OCI-M2 (cell line): Measurements from ENCODE around the gene CHAT.
"Not testable (repeated sequence)": the region's sequence is repeated elsewhere in the genome, so short reads cannot be mapped to it uniquely, and the experiment has no call there.

Experiments used
- DNase-seq: peaks from one replicate; lab custom pipeline; 2025; ENCODE audit not compliant: unreplicated experiment; lab: John Stamatoyannopoulos, UW

The CHAT gene

DNA sequence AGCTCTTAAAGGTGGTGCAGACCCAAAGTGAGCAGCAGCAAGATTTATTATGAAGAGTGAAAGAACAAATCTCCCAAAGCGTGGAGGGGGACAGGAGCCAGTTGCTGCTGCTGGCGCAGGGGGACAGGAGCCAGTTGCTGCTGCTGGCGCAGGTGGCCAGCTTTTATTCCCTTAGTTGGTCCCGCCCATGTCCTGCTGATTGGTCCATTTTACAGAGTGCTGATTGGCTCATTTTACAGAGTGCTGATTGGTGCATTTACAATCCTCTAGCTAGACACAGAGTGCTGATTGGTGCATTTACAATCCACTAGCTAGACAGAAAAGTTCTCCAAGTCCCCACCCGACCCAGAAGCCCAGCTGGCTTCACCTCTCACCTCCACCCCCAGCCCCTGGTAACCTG is 68.6 kb downstream of the CHAT start:
- DNase-seq, result not testable (repeated sequence)

DNA sequence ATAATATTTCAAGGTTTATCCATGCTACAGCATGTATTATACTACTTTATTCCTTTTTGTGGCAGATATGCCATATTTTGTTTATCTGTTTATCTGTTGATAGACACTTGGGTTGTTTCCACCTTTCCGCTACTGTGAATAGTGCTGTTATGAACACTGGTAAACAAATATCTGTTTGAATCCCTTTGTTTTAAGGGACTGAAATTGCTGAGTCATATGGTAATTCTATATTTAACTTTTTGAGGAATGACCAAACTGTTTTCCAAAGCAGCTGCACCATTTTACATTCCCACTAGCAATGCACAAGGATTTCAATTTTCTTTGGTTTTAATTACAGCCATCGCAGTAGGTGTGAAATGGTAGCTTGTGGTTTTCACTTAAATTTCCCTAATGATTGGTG is 69.0 kb downstream of the CHAT start:
- DNase-seq, result no peak

DNA sequence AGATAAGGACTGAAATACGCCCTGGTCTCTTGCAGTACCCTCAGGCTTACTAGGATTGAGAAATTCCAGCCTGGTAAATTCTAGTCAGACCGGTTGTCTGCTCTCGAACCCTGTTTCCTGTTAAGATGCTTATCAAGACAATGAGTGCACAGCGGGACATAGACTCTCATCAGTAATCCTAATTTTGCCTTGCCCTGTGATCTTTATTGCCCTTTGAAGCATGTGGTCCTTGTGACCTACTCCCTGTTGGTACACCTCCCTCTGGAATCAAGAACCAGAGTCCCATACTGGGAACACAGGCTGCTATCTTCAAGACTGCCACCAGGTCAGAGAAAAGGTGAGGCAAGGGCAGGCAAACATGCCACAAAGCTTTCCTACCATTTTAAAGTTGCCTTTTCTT is 72.8 kb downstream of the CHAT start:
- DNase-seq, result no peak

DNA sequence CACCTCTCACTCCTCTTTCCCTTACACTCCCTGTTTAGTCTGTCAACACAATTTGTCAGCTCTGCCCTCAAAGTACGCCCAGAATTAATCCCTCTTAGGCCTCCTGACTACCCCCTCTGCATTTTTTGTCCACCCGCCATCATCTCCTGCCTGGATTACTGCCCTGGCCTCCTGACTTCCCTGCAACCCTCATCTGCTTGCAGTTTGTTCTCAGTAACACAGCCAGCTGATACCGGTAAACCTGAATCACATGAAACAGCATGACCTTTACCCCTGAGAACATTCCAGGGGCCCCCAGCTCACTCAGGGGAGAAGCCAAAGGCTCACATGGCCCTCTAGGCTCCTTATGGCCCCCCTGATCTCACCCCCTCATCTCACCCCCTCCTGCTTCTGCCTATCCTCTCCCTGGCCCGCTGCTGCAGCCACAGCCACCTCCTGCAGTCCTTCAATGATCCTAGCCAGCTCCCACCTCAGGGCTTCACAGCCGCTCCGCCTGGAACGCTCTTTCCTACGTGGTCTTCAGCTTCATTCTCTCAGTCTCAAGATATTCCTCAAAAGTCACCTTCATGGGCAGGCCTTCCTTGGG is 74.5 kb downstream of the CHAT start:
- DNase-seq, result no peak

DNA sequence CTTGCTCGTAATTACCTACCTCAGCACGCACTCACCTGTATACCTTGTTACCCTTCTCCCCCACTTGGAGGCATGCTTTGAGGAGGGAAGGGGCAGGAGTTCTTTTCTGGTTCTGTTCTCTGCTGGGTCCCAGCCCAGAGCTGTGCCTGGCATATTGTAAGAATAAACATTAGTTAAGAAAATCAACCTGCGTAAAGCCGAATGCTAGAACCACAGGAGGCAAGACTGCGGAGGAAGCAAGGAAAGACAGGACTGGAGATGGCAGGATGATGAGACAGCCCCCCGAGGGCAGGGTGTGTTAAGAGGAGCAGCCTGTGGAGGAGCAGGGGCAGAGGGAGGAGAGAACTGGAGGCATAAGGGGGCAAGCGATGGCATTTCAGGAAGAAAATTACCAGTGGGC is 75.1 kb downstream of the CHAT start:
- DNase-seq, result no peak

DNA sequence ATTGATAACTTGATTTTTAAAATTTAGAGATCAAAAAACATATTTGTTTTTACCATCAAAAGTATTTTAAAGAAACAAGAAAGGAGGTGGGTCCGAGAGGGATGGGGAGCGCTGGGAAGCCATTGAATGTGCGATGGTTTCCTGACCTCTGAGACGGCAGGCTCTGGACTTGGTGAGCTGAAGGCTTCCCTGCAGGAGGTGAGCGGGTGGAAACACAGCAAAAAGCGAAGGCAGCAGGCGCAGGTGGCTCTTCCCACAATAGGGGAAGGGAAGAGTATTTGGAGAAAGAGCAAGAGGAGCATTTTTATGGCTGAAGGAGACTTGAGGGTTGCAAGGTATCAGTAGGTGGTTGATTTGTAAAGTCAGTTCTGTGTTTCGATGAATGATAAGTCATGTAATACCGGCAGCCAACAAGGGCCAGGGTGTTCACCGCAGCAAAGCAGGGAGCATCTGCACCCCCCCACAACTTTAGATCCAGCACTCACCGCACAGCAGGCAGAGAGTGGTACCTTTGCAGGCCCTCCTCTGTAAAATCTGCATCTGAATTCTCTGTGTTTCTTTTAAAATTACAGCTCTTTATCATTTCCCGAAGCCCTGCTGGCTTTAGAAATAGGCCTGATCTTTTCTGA is 76.2 kb downstream of the CHAT start:
- no peak for DNase-seq

DNA sequence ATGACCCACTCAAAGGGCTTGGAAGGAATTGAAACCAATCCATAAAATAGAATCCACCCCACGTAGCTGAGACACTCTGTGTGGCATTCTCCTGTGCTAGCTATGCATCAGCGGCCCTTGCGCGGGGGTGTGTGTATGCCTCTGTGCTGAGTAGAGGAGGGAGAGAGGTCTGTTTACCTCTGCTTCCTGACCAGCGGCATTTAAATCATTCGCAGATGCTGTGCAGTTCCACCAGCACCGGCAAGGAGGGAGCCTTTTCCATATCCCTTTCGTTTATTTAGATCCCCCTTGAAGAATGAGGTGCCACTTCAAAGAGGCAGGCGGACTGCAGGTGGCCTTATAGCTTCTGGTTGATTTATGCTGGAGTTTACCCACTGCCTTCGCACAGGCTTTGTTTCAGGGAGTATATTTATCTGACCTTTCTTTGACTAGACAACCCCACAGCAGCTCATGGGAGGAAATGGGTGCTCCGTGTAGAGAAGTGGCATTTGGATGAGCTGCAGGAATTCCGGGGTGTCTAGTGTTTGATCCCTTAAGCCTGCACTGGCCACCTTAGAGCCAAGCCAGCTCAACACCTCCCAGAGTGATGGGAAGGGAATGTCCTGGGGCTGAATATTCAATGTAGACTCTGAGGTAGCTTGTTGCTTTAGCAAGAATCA is 77.0 kb downstream of the CHAT start:
- no peak for DNase-seq

DNA sequence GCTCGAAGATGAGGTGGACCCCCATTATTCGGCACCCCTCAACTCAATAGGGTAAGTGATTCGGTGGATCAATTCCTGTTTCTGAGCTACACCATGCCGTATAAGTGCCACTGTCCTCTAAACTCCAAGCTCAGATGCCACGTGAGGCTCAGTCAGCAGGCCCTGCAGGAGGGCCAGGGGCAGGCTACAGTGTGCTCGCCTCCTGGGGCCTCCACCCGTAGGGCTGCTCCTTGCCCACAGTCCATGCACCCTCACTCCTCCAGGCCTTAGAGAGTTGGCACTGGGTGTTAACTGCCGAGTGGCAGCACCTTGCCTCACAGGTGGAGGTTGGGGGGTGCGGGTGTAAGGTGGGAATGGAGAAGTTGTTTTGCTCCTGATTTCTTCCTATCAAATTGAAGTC is 77.8 kb downstream of the CHAT start:
- no peak for DNase-seq

DNA sequence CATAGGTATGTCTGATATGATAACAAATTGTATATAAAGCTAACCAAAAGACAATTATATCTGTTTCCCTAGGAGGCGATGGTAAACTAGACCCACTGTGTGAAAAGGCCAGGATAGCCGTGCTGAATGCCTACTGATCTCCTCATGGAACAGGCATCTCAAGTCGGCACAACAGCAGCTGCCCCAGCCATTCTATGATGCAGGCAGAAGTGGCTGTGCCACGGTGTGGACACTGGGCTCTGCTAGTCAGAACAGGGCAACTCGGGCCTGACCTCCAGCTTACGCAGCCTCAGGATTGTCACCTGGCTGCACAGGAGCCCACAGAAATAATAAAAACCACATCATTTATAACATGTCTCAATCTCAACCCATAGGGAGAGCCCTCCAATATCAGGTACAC is 80.6 kb downstream of the CHAT start:
- no peak for DNase-seq

DNA sequence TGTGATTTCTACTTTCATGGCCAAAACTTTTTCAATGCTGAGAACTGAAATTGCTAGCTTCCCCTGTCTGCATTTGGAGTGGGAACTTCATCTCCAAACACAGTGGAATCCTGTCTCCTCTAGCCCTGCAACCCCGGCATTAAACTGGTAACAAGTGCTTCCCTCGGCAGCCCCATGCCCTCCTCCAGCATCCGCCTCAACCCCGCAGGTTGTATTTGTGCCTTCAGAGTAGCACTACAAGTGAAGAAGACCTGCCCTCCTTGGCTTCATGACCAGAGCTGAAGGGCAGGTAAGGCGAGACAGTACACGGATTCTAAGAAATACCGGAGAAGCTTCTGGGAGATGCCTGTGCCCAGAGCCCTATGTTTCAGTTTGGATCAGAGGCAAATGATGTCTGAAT is 82.5 kb downstream of the CHAT start:
- no peak for DNase-seq

DNA sequence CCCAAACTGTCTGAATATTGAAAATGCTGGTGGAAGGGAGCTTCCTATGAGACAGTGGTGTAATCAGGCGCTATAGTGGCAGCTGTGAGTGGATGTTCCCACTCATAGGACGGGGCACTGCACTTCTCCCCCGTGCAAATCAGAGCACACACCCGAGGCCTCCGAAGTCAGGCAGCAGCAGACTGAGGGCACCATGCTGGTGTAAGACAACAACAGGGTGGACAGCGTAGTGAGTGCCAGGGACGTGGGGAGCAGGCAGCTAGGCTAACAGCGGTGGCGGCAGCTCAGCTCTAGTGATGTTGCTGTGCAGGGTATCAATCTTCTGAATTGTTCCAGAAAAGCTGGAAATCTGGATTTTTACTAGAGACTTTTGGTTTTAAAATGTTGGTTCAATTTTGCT is 84.8 kb downstream of the CHAT start:
- DNase-seq, result no peak

DNA sequence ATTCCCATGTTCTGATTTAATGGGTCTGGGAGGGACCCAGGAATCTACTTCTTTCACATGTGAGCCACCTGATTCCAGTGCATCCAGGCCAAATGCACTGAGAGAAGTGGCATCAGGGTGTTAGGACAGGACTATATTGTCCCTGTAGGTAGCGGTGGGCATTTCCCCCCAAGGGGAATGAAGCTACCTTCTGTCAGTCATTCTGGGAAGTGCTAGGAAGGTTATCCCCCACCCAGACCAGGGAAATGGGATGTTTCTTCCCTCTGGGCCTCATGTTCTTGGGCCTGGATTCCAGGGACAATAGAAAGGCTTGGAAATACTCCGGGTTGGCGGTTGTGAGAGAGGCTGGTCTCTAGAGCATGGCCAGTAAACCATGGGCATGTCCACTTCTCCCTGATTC is 86.4 kb downstream of the CHAT start:
- DNase-seq, result no peak

DNA sequence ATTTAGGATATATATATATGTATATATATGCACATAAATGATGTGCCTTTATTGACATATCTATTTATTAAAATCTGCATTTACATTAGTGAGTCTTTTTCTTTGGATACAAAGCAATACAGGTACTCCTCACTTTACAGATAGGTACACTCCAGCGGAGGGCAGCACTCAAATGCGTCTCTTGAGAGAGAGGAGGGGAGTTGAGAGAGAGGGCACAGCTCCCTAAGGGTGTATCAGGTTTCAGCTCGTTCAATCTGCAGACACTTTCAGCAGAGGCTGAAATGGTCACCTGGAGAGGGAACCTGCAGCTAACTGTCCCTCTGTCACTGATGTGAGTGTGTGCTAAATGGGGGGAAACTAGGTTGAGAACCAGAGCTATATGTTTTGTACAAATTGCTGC is 87.2 kb downstream of the CHAT start:
- no peak for DNase-seq

DNA sequence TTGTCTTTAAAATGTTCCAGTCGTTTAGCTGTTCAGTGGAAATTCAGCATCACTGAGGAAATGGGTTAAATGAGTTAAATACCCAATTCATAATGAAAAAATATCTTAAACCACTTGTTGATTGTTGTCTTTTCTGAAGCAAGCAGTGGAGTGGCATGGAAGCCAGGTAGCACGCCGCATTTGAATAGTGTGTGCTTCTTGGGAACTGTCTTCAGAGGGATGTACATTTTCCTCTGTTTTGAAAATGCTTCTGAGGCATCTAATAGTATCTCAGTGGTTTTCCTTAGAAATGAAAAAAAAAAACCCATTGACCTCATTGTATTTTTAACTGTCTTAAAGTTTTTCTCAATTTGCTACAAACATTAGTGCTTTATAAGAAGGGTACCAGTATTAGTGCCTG is 93.7 kb downstream of the CHAT start:
- no peak for DNase-seq

DNA sequence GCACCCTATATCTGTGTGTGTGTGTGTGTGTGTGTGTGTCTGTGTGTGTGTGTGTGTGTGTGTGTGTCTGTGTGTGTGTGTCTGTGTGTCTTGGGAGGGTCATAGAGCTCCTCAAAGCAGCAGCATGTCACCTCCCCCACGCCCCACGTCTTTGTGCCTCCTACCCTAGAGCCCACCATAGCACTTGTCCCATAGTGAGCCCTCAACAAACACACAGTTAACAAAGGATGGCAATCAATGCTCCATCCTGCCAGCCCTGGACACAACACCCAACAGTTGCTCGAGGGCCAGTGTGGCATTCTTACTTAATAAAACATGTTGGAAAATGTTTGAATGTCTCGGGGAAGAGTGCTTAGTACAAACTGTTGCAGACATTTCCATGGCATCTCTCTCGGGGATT is 96.1 kb downstream of the CHAT start:
- DNase-seq, result no peak

DNA sequence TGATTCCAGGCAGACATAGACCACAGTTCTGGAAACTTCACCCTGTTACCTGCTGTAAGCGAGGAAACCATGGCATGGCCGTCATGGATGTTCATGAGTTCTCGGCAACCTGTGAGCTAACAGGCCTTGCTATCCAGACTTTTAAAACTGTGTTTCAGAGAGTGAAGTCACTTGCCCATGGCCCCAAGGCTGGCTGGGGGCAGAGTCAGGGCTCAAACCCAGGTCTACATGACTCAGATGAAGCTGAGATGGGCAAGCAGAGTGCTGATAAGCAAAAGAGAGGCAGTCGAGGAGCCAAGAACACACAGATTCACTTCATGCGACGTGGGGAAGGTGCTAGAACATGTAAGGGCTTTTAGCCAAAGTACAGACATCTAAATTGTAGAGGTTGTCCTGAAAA is 97.1 kb downstream of the CHAT start:
- no peak for DNase-seq

DNA sequence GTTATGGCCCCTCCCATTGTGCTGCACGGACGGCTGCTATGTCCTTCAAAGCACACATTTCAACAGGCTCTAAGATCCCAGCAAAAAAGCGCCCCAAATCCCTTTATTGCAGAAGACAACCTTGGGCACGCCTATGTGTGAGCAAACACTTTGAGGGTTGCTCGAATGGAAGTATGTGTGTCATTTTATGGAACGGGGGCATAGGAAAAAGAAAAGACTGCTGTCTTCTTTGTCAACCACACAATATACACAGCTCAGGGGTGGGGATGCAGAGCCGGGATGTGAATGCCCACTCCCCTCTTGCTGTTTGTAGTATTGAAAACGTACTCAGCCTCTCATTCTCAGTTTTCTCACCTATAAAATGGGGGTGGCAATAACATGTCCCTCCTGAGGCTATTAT is 97.6 kb downstream of the CHAT start:
- no peak for DNase-seq

DNA sequence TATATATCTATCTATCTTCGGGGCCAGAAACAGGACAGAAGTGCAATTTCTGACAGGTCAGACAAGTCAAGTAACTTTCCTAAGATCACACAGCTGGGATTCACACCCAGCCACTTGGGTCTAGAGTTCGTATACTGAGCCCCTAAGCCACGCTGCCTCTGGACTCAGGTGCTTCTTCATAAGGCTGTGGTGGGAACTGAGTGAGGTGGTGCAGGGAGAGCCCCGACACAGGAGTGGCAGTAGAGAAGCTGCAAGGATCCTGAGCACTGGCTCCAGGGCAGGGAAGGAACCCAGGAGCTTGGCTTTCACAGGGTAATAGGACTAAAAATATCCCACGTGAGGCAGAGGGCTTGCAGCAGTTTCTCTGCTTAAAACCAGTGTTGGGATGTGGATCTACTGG is 99.4 kb downstream of the CHAT start:
- no peak for DNase-seq
